H1 (cell line): Measurements from ENCODE around the gene PLXDC2. TPM values are rescaled to one million over a fixed set of nuclear protein-coding genes. Genes with fewer than 3 reads are reported as not detected.

Experiments
- CTCF ChIA-PET: fragments of 300-600 bp; sonication (Branson Sonifier 250); formaldehyde crosslinking; loops from one replicate; lab custom pipeline; 2021; ENCODE audit not compliant: partially characterized antibody; lab: Charles Lee
- POLR2A ChIA-PET: fragments of 300-600 bp; sonication (Branson Sonifier 250); formaldehyde crosslinking; loops from one replicate; lab custom pipeline; 2021; ENCODE audit warnings: inconsistent platforms; ENCODE audit not compliant: partially characterized antibody; lab: Charles Lee
- DNase-seq, 2 experiments: peaks; one replicate each; pipeline versions ENCODE4 v3.0.0 to v3.0.0-alpha.2; 2010 to 2022; ENCODE audit warnings: low spot score in 2 of 2, low read depth in 1 of 2, mixed read lengths in 1 of 2
- FAIRE-seq: peaks from 2 replicates; lab custom pipeline; 2011; peaks lifted over from hg19 to GRCh38; lab: Jason Lieb, UNC
- H2AFZ ChIP-seq: 2 replicates; pipeline ENCODE4 v1.8.1; 2012; ENCODE audit warnings: low read length, inconsistent platforms
- H2AK5ac ChIP-seq: 2 replicates; pipeline ENCODE4 v1.6.1; 2013; ENCODE audit warnings: low read depth, low read length
- H2BK120ac ChIP-seq: replicated peaks from 2 replicates; pipeline ENCODE3; 2013; ENCODE audit warnings: low read depth, low read length, inconsistent platforms
- H2BK12ac ChIP-seq: 2 replicates; pipeline ENCODE4 v1.6.1; 2013; ENCODE audit warnings: low read depth, low read length
- H2BK15ac ChIP-seq: 2 replicates; pipeline ENCODE4 v1.6.1; 2013; ENCODE audit warnings: low read length
- H2BK20ac ChIP-seq: 2 replicates; pipeline ENCODE4 v1.6.1; 2013; ENCODE audit warnings: low read length
- H2BK5ac ChIP-seq: 2 replicates; pipeline ENCODE4 v1.6.1; 2013; ENCODE audit warnings: low read depth, low read length
- H3K14ac ChIP-seq: 2 replicates; pipeline ENCODE4 v1.6.1; 2013; ENCODE audit warnings: inconsistent platforms; ENCODE audit not compliant: insufficient read length
- H3K18ac ChIP-seq: 2 replicates; pipeline ENCODE4 v1.6.1; 2013; ENCODE audit warnings: low read length; ENCODE audit errors: extremely low read depth
- H3K23ac ChIP-seq: 2 replicates; pipeline ENCODE4 v1.6.1; 2013; ENCODE audit warnings: inconsistent platforms; ENCODE audit not compliant: insufficient read length
- H3K23me2 ChIP-seq: 2 replicates; pipeline ENCODE4 v1.6.1; 2013; ENCODE audit warnings: low read depth, low read length
- H3K27ac ChIP-seq: 2 replicates; pipeline ENCODE4 v1.6.1; 2011; ENCODE audit warnings: low read depth, low read length, inconsistent platforms
- H3K27me3 ChIP-seq, 4 experiments: replicated peaks in 1 of 4; 1 replicate in 1 of 4; 2 replicates in 3 of 4; pipeline versions ENCODE4 v1.6.1 to v1.8.1; 2011 to 2013; ENCODE audit warnings: low read length in 3 of 4, mild to moderate bottlenecking in 3 of 4, inconsistent platforms in 2 of 4, mixed read lengths in 2 of 4, moderate library complexity in 1 of 4; ENCODE audit not compliant: control insufficient read depth in 3 of 4, insufficient read depth in 3 of 4; ENCODE audit errors: extremely low read depth in 1 of 4
- H3K36me3 ChIP-seq, 4 experiments: 2 replicates each; pipeline versions ENCODE4 v1.6.1 to v1.8.1; 2011 to 2013; ENCODE audit warnings: mild to moderate bottlenecking in 4 of 4, low read length in 3 of 4, moderate library complexity in 2 of 4, control low read depth in 1 of 4, inconsistent platforms in 1 of 4; ENCODE audit not compliant: insufficient read depth in 4 of 4, control insufficient read depth in 2 of 4
- H3K4ac ChIP-seq: replicated peaks from 2 replicates; pipeline ENCODE3; 2013; ENCODE audit warnings: low read length, low read depth, mixed read lengths, inconsistent platforms; ENCODE audit not compliant: insufficient read length
- H3K4me1 ChIP-seq, 4 experiments: replicated peaks in 1 of 4; 1 replicate in 1 of 4; 2 replicates in 3 of 4; pipeline versions ENCODE4 v1.6.1 to v1.8.1; 2011 to 2013; ENCODE audit warnings: low read length in 3 of 4, inconsistent platforms in 2 of 4, mixed read lengths in 1 of 4; ENCODE audit not compliant: insufficient read depth in 4 of 4, control insufficient read depth in 3 of 4
- H3K4me2 ChIP-seq, 2 experiments: 2 replicates each; pipeline versions ENCODE4 v1.6.1 to v1.8.1; 2011 to 2013; ENCODE audit warnings: low read depth in 2 of 2, low read length in 2 of 2, control low read depth in 1 of 2, inconsistent platforms in 1 of 2, mild to moderate bottlenecking in 1 of 2; ENCODE audit not compliant: insufficient read depth in 1 of 2
- H3K4me3 ChIP-seq, 4 experiments: fragments of 200-600, 300-600 bp in 1 of 4; sonication (generic), shearing (Covaris generic), sonication (Bioruptor Twin) in 1 of 4; 2 replicates each; pipeline versions ENCODE4 v1.5.1 to v1.8.1; 2011 to 2016; ENCODE audit warnings: low read length in 4 of 4, low read depth in 3 of 4, control low read depth in 2 of 4, inconsistent platforms in 2 of 4, mild to moderate bottlenecking in 2 of 4, mixed read lengths in 1 of 4, moderate library complexity in 1 of 4; ENCODE audit not compliant: insufficient read depth in 2 of 4; ENCODE audit errors: extremely low read depth in 1 of 4
- H3K56ac ChIP-seq: replicated peaks from 2 replicates; pipeline ENCODE3; 2013; ENCODE audit warnings: low read depth, mild to moderate bottlenecking, mixed read lengths, low read length, inconsistent platforms; ENCODE audit not compliant: insufficient read length
- H3K79me1 ChIP-seq: 2 replicates; pipeline ENCODE4 v1.6.1; 2013; ENCODE audit warnings: low read depth, low read length, control low read depth
- H3K79me2 ChIP-seq, 2 experiments: 2 replicates each; pipeline versions ENCODE4 v1.6.1 to v1.8.1; 2012 to 2013; ENCODE audit warnings: low read length in 2 of 2, mild to moderate bottlenecking in 2 of 2, inconsistent platforms in 1 of 2; ENCODE audit not compliant: insufficient read depth in 2 of 2, control insufficient read depth in 1 of 2
- H3K9ac ChIP-seq, 4 experiments: replicated peaks in 1 of 4; 1 replicate in 1 of 4; 2 replicates in 3 of 4; pipeline versions ENCODE4 v1.6.1 to v1.8.1; 2011 to 2013; ENCODE audit warnings: low read depth in 3 of 4, low read length in 3 of 4, control low read depth in 2 of 4, mild to moderate bottlenecking in 2 of 4, moderate library complexity in 2 of 4, inconsistent platforms in 1 of 4; ENCODE audit errors: extremely low read depth in 1 of 4
- H3K9me3 ChIP-seq, 2 experiments: 2 replicates each; pipeline versions ENCODE4 v1.6.1 to v1.8.1; 2012 to 2013; ENCODE audit warnings: mild to moderate bottlenecking in 2 of 2, moderate library complexity in 2 of 2, control low read depth in 1 of 2, inconsistent platforms in 1 of 2, low read depth in 1 of 2, low read length in 1 of 2, mixed read lengths in 1 of 2; ENCODE audit not compliant: insufficient read depth in 2 of 2
- H4K20me1 ChIP-seq, 2 experiments: replicated peaks in 1 of 2; 2 replicates each; pipeline versions ENCODE3 to v1.8.1; 2011 to 2013; ENCODE audit warnings: inconsistent platforms in 2 of 2, low read length in 2 of 2, mild to moderate bottlenecking in 1 of 2; ENCODE audit not compliant: insufficient read depth in 2 of 2, control insufficient read depth in 1 of 2
- H4K5ac ChIP-seq: 2 replicates; pipeline ENCODE4 v1.6.1; 2013; ENCODE audit warnings: low read length, low read depth, mixed read lengths, inconsistent platforms; ENCODE audit not compliant: insufficient read length
- H4K8ac ChIP-seq: 2 replicates; pipeline ENCODE4 v1.8.0; 2013; ENCODE audit warnings: mild to moderate bottlenecking, moderate library complexity, low read length, inconsistent platforms; ENCODE audit not compliant: insufficient read depth; ENCODE audit errors: extremely low read depth
- H4K91ac ChIP-seq: replicated peaks from 2 replicates; pipeline ENCODE3; 2013; ENCODE audit warnings: low read length, mixed read lengths, inconsistent platforms; ENCODE audit not compliant: insufficient read length
- ASH2L ChIP-seq: fragments of 200-600, 300-600 bp; sonication (generic); IDR thresholded peaks from one replicate; pipeline ENCODE4 v1.7.1; 2017; ENCODE audit warnings: low read length
- BRCA1 ChIP-seq: IDR thresholded peaks from 2 replicates; pipeline ENCODE4 v1.6.1; 2012; ENCODE audit warnings: low read depth, low read length, improper control_type of control experiment
- CTBP2 ChIP-seq: IDR thresholded peaks from 2 replicates; pipeline ENCODE4 v1.7.0; 2011; ENCODE audit warnings: borderline replicate concordance, mild to moderate bottlenecking, moderate library complexity, mixed read lengths, low read length; ENCODE audit not compliant: insufficient read depth, insufficient read length
- EP300 ChIP-seq, 2 experiments: IDR thresholded peaks; 1 replicate in 1 of 2; 2 replicates in 1 of 2; pipeline ENCODE4 v1.6.1; 2011 to 2012; ENCODE audit warnings: low read depth in 2 of 2, low read length in 2 of 2, mild to moderate bottlenecking in 2 of 2, borderline replicate concordance in 1 of 2, inconsistent platforms in 1 of 2, moderate library complexity in 1 of 2
- EZH2 ChIP-seq: fragments of 200-600 bp; sonication (generic); IDR thresholded peaks from 2 replicates; pipeline ENCODE4 v1.7.1; 2012; ENCODE audit warnings: low read depth, mild to moderate bottlenecking, moderate library complexity, low read length, inconsistent platforms; ENCODE audit not compliant: severe bottlenecking
- GABPA ChIP-seq: IDR thresholded peaks from 2 replicates; pipeline ENCODE4 v1.6.1; 2011; ENCODE audit warnings: mild to moderate bottlenecking, low read length, moderate library complexity, borderline replicate concordance; ENCODE audit not compliant: insufficient read depth
- JUND ChIP-seq: IDR thresholded peaks from 2 replicates; pipeline ENCODE4 v1.6.1; 2011; ENCODE audit warnings: mild to moderate bottlenecking, improper control_type of control experiment, low read length
- RAD21 ChIP-seq, 2 experiments: IDR thresholded peaks in 1 of 2; conservative IDR thresholded peaks in 1 of 2; 2 replicates each; pipeline ENCODE4 v1.6.1; 2011; ENCODE audit warnings: low read depth in 2 of 2, low read length in 2 of 2, improper control_type of control experiment in 1 of 2, inconsistent platforms in 1 of 2, mild to moderate bottlenecking in 1 of 2, moderate library complexity in 1 of 2
- WGBS, 2 experiments: shearing (Covaris generic) in 1 of 2; methylation state at CpG; one replicate each; pipeline versions ENCODE4 v1.1.6 to v1.1.7; 2013 to 2015; ENCODE audit warnings: low lambda C conversion rate in 2 of 2, mixed read lengths in 2 of 2, inconsistent platforms in 1 of 2, low coverage in 1 of 2, missing lambda C conversion rate in 1 of 2; ENCODE audit not compliant: insufficient replicate concordance in 2 of 2, insufficient coverage in 1 of 2, insufficient read length in 1 of 2; ENCODE audit errors: extremely low coverage in 1 of 2, missing lambda C conversion rate in 1 of 2; 5-methylcytosine and 5-hydroxymethylcytosine counted together
- polyA plus RNA-seq, 7 experiments: library from polyadenylated mRNA; depleted of rRNA in 3 of 7; stranded (reverse) in 5 of 7; unstranded in 2 of 7; fragments of >200 nt in 5 of 7; fragments of 200-250 nt in 2 of 7; gene quantifications; 1 replicate in 5 of 7; 2 replicates in 1 of 7; 4 replicates in 1 of 7; pipeline versions ENCODE4 v1.2.1 to v1.2.3, GENCODE V29; 2011 to 2013; ENCODE audit warnings: missing spikeins in 2 of 7, mixed read lengths in 2 of 7
- total RNA-seq: library from RNA; stranded (reverse); fragmentation: NEBNext Ultra II Directional; extraction: Animal tissue kit (Norgen Biotek cat#: 25700); gene quantifications from 2 replicates; pipeline ENCODE4 v1.2.1, GENCODE V29; 2021

PLXDC2 gene
- total and polyA plus RNA-seq, 2 of the 8 experiments (the other 6 are each of a cell fraction or from before 2014, with no cell fraction given), result 23.0 to 40.5 TPM

DNA sequence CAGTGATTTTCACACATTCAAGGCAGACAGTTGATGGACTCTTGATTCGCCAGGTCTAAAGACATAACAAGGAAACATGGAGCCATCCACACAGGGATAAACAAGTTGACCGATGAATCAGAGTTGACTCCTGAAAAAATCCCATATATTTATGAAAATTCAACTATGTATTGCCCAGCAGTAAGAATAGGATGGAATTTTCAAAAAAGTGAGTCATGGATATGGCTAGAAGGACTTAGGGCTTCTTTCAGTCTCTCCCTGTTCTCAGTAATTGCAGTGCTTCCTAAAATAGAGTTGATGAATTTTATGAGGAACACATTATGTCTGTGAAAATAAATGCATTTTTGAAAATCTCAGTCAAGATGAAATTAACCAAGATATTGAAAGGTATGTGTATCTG is 301.2 kb downstream of the PLXDC2 start:
- ChIA-PET POLR2A (no interaction called here), CTCF (no interaction called here)
- H2BK20ac ChIP-seq, result no peak overlapping the region
- no peaks in the 10 kb centered on the region for H3K79me1 ChIP-seq
- H3K79me2 ChIP-seq, result no peaks in the 10 kb centered on the region; a peak in 1 of 4 replicates
- no peak overlapping the region for H3K27ac ChIP-seq
- peak overlapping the region in 1 of 2 experiments; percentile 55; a peak in 2 of 4 replicates for H3K4me2 ChIP-seq
- peak overlapping the region; percentile 68 for H4K91ac ChIP-seq
- H3K4me1 ChIP-seq, result peaks cover 0 to 28% (median 15%) of the 10 kb centered on the region in 4 experiments; a peak in 4 of 7 replicates
- no peaks in the 10 kb centered on the region for H4K20me1 ChIP-seq
- WGBS, 2 experiments, result 91% methylated on average over 2 of the region's 2 CpGs; no CpG with 5 or more reads in 1 of the 2 experiments
- no peaks in the 10 kb centered on the region; a peak in 1 of 4 replicates for H3K9me3 ChIP-seq
- H3K23ac ChIP-seq, result no peak overlapping the region
- FAIRE-seq, result no peak
- peak overlapping the region; percentile 20; the same call in 1 of the 2 replicates for H2BK5ac ChIP-seq
- H2BK120ac ChIP-seq, result peak overlapping the region; percentile 19
- H3K27me3 ChIP-seq, result no peaks in the 10 kb centered on the region
- H3K9ac ChIP-seq, result no peak overlapping the region
- H2BK15ac ChIP-seq, result no peak overlapping the region
- H3K18ac ChIP-seq, result peak overlapping the region; percentile 83; the same call in 1 of the 2 replicates
- H4K8ac ChIP-seq, result no peak overlapping the region
- no peaks in the 10 kb centered on the region for H3K23me2 ChIP-seq
- no peak overlapping the region for H2AK5ac ChIP-seq
- no peak overlapping the region for H3K4ac ChIP-seq
- H2AFZ ChIP-seq, result no peak overlapping the region
- no peaks in the 10 kb centered on the region for H3K36me3 ChIP-seq
- H2BK12ac ChIP-seq, result peak overlapping the region; percentile 70; the same call in 1 of the 2 replicates
- H3K4me3 ChIP-seq, result peak overlapping the region in 1 of 4 experiments; percentile 37; a peak in 1 of 8 replicates
- DNase-seq, result no peak
- peak overlapping the region; percentile 55 for H4K5ac ChIP-seq
- no peak overlapping the region for H3K56ac ChIP-seq
- H3K14ac ChIP-seq, result no peak overlapping the region
- TF ChIP-seq JUND (no peak), ASH2L (no peak), EP300 (IDR thresholded peaks at IDR 0.05; ENCODE audit: borderline replicate concordance in 1 of 2, low read depth in 2 of 2, low read length in 2 of 2) (no peak), GABPA (no peak), BRCA1 (no peak), EZH2 (no peak), CTBP2 (no peak), RAD21 (IDR thresholded peaks at IDR 0.05 in 1 of 2, conservative IDR thresholded peaks at IDR 0.05 in 1 of 2; ENCODE audit: low read depth in 2 of 2, low read length in 2 of 2) (no peak)
